ENCODE results near the gene PARD3B.

DNA sequence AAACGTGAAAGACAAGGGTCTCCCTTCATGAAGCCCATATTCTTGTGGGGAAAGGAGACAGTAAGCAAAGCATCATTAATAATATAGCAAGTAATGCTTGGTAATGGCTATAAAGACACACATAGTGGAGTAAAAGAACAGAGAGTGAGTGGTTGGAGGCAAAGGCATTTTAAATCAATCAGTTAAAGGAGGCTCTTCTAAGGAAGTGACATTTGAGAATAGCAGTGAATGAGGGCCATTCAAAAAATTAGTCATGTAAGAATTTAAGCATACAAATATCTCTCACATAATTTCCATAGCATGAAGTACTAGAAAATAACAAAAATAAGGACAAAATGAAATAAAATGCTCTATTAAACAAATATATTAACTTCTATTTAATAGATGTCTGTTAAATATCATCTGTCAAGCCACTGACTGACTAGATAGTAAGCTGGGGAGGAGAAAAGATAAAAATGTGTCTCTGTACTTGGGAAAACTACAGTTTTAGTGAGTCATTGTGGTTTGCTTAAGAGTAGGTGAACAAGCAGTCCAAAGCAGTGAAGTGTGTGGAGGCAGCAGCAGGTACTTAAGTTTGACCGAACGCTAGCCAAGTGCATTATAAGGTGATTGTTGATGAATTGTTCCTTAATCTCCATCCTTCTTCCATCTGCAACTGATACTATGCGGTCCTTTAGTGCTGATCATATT is 160.1 kb downstream of the PARD3B start:
- TF ChIP-seq POLR2A (IDR thresholded peaks at IDR 0.05; ENCODE audit: low read length), result no peak
- no peak for TF ChIP-seq GATA1 (IDR thresholded peaks at IDR 0.05; ENCODE audit: low read depth, low read length)

Data from erythroblast (primary cell).